ENCODE measurements around the gene COPS2.
"Not testable (repeated sequence)": the region's sequence is repeated elsewhere in the genome, so short reads cannot be mapped to it uniquely, and the experiment has no call there.

COPS2 gene

DNA sequence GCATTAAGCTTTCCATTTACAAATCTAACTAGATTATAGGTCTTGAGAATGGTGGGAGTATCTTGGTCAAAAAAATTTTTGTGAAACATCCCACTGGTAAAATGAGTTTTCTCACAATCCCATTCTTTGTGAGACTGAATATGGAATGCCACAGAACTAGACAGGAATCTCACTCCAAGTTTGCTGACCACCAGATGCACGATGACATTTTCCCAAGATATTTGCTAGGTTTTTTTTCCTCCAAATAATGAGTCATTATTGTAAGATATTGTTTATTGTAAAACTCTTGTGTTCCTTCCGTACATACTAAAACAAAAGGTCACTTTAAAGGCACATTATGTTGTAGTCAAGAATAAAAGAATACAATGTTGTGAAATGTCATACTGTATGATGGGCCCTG lies 53.9 kb downstream of the COPS2 start:
- DNase-seq: no peak

DNA sequence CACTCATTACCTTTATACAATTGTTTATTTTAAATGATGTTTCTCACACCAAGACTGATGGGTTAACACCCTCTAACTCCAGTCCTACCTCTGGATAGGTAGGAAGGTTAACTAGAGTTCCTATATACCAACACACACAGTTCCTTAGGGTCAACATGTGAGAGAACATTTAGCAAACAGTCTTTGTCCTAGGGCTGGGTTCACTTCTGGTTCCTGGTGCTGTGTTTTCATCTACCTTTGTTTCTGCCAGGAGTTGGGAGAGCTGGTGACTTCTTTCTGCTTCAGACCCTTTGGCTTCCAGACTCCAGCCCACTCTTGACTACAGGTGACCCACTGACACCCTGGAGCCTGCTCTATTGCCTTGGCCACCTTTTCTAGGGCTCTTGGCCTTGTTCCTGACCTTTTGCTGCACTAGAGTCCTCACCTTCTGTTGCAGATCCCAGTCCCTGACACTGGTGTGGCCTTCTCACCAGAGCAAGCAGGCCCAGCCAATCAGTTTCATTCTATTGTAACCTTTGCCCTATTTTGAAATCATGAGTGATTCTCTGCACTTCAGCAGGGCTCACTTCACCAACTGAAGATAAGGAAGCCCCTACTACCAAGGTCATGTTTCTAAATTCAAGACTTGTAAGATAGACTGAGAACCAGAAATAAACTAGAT lies 59.2 kb downstream of the COPS2 start:
- DNase-seq: no peak

DNA sequence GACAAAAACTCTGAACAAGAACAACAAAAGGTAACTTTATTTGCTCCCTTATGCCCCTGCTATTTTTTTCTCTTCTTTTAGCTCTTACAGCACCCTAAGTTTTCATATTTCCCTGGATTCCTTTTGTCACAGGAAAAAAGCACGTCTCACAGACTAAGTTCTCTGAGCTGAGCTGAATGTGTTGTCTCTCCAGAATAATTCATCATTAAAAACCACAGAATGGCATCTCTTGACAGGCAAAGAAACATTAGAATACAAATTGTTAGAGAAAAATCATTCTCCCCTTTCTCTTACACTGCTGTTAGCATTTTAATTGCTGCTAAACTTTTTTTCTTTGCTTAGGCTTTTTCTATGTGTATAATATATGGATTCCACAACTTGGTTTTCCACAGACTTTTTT lies 60.5 kb downstream of the COPS2 start:
- DNase-seq: no peak

DNA sequence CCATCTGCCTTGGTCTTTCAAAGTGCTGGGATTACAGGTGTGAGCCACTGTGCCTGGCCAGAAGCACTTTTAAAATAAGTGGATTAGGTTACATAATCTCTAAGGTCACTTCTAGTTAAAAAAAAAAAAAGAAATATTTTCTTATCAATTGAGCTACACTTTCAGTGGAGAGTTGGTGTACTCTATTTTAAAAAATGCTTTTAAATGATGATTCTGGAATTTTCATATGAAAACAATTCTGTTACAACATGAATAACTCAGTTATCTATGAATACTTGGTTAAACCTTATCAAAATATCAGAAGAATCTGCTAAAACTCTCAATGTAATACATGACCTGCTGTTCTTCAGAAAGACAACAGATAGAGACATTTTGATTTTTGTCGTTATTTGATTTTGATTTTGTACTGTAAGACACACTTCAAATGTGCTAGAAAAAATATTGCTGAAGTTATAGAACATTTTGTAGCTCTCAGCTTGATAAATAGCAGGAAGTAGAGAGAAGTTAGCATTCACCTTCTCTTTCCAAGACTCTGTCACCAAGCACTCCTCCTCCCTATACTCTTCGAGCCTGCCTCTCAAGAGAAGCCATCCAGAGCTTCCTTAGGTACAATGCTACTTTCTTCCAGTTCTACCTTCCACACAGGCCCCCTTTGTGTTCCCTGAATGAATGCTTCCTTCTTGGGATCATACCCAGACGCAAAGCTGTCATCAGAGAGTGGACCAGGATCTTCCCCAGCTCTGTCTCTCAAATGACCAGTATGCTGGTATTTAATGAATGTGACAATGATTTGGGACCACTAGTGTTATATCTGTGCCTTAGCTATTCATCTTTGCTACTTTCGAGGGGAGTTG lies 61.9 kb downstream of the COPS2 start:
- DNase-seq: no peak

DNA sequence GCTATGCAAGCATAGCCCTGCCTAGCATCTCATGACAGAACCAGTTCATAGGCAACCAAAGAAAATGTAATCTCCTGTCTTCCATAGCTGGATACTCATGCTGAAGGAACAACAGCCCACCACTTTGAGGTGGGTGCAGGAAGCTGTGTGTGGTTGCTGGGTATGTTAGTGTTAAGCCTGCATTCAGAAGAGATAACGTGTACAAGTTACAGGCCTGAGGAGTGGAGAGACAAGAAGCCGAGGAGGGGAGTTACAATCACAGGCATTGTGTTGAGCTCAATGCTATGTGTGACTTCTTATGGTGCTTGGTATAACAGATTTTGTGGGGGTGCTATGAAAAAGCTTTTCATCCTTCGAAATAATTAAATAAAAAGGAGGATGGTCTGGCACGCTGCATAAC lies 66.4 kb downstream of the COPS2 start:
- DNase-seq: no peak

DNA sequence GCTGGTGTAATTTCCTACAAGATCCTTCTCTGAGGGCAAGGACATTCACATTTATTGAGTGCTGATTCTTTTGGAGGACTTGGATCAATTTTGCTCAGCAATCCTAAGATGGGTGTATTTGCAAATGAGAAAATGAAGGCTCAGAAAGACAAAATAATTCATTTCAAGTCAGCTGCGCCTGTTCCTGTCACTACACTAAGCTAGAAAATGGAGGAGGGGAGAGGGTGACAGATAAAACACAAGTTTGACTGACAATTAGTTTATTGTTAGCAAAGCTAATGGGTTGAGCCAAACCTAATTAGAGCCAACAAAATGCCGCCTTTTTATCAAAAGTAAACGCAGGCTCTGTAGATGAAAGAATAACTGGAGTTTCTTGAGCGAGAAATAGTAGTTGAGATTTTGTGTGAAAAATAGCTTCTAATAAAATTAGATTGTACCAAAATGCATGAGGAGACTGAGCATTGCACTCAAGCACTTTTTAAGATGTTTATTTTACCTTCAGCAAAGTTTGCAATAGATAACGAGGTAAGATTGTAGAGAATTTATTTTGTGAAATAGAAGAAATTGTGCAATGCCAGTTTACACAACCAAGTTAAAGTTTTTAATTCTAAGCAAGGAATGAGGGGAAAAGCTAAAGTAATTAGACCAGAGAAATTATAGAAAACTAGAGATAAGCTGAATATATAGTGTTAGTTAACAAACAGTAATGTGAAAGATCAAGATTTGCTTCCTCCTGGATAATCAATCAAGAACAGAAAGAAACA lies 69.5 kb downstream of the COPS2 start:
- no peak for DNase-seq

DNA sequence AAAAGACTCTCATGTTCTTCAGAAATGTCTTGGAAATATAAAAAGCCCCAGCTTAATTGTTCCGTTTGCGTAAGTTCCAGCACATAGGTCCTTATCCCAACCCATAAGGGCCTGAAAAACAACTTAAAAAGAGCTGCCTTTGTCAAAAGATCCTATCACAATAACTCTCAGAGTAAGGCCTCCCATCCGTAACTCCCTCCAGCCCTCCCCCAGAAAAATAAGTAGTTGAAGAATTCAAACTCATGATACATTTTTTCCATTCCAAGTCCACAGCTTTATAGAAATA lies 71.2 kb downstream of the COPS2 start:
- no peak for DNase-seq

DNA sequence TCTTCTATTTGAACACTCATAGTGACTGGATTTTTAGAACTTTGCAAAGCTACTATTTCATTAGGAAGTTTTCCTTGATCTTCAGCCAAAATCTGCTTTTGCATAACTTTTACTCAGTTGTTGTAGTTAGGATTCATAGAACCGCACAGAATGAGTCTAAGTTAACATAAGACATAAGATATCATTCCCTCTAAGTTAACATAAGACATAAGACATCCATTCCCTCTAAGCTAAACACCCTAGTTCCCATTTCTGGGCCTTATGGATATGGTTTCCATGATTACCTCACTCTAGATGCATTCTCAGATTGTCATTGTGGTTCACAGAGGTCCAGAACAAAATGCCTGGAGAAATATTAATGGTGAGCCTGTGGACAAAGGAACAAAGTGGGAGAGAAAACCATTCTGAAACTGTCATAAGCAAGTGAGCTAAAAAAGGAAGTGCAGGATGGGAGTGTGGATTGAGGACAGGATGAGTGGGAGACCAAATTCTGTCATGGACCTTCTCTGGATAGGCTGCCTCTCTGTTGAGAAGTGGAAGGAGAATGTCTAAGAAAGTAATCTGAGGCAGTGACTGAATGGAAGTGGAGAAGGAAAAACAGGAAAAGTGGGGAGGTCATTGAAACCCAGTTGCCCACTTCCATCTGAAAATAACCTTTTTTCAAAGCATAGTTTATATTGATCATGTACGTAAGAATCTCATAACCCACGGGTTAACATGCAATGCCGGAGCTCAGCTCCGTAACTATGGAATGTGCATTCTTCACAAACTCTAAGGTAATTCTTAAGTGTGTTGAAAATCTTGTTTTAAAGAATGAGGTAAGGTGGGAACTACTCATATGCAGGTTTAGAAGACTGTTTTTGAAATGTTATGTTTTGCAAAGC lies 71.8 kb downstream of the COPS2 start:
- DNase-seq: no peak

DNA sequence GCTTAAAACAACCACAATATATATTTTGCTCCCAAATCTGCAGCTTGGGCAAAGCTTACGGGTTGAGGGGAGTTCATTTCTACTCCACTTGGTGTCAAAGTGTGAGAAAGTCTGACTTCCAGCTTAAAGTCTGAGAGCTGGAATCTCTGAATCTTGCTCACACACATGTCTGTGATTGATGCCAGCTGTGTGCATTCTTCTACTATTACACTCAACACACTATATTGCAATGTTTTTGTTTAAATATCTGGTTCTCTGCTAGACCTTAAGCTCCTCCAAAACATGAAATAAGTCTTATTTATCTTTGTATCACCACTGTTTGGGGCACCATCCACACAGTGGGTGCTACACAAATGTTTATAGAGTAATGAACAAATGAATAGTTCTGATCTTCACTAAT lies 72.4 kb downstream of the COPS2 start:
- DNase-seq: no peak

DNA sequence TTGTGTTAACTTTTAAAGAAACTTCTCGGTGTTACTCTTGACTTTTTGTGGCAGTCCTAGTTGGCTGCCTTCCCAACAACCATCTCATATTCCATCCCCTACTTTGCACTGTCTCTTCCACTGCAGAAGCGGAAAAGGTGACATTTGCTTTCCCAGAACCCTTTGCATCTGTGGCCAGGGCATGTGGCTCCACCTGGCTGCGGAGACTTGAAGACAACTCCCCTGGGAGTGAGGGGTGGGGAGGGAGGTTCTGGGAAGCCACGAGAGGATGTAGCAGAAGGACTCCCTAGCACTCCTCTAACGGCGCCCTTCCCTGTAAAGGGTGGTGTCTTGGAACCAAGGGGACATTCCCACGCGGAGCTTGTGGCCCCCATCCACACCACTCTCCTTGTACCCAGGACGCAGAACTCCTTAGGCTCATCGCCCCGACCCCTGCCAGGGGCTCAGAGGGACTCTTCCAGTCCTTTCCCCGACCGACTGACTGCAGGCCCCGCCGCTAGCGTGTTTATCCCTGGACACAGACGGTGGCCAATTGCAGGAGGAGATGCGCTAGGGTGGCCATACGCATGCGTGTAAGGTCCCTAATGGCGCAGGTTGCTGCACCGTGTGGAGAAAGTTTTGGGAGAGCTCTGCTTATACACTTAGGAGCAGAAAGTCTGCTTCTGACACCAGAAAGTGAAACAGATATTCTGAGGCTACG lies 75.9 kb downstream of the COPS2 start:
- no peak for DNase-seq

DNA sequence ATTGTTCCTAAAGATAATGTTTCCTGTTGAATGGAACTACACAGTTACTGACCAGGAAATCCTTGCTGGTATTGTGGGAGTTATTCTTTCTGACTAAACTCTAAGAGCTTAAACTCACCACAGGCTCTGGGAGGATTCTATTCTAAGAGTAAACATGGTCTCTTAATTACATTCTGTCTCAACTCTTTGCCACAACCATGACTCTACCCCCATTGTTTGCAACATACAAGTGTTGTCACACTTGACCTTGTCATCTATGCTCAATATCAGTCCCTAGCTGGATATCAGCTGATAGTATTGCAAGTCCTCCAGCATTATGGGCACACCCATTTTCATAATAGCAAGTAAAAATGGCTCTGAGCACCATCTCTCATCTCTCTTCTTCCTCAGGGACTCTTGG lies 79.5 kb downstream of the COPS2 start:
- DNase-seq: no peak

DNA sequence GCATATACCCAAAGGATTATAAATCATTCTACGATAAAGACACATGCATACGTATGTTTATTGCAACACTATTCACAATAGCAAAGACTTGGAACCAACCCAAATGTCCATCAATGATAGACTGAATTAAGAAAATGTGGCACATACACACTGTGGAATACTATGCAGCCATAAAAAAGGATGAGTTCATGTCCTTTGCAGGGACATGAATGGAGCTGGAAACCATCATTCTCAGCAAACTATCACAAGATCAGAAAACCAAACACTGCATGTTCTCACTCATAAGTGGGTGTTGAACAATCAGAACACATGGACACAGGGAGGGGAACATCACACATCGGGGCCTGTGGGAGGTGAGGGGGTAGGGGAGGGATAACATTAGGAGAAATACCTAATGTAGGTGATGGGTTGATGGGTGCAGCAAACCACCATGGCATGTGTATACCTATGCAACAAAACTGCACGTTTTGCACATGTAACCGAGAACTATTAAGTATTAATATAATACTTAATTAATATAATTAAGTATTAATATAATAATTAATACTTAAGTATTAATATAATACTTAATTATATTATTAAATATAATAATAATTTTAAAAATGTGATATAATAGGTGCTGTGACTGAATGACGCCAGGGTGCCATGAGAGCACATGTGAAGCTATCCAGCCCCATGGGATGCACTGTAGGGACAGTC lies 80.7 kb downstream of the COPS2 start:
- not testable (repeated sequence) for DNase-seq

Measured in CD4-positive, alpha-beta T cell treated with Interleukin-17A for 4 hours (primary cell).